ENCODE data around the gene STAT5A.
A peak's percentile ranks its signal among the peaks of the same experiment; 100 is the strongest.

The STAT5A gene

GRCh38 chr17:42347198-42347597 is 58.9 kb downstream of the STAT5A start:
- no peak overlapping the region for H3K4me2 ChIP-seq (ENCODE audit: low read length, poor library complexity, severe bottlenecking)
- H3K79me1 ChIP-seq (replicated peaks; ENCODE audit: low read length, poor library complexity, severe bottlenecking) = peaks cover 31% of the 10 kb centered on the region
- H3K4me3 ChIP-seq (ENCODE audit: insufficient read depth in 1 of 2, low read depth in 1 of 2, low read length in 2 of 2) = peak overlapping the region in 1 of 2 experiments; percentile 39
- H4K8ac ChIP-seq (ENCODE audit: low read length) = no peak overlapping the region
- no peak overlapping the region for H2BK5ac ChIP-seq (ENCODE audit: low read depth, low read length, poor library complexity, severe bottlenecking)
- no peak overlapping the region for H3K27ac ChIP-seq (ENCODE audit: low read length, poor library complexity, severe bottlenecking)
- no peak overlapping the region for H2BK12ac ChIP-seq (ENCODE audit: low read length in 2 of 2)
- no peak overlapping the region for H2AK5ac ChIP-seq (ENCODE audit: low read length, severe bottlenecking)
- H2AFZ ChIP-seq (ENCODE audit: low read depth, low read length) = no peak overlapping the region
- peak; percentile 86 for DNase-seq
- peaks cover 9% of the 10 kb centered on the region for H3K4me1 ChIP-seq (ENCODE audit: control insufficient read depth, insufficient read depth, low read depth, low read length)
- no peaks in the 10 kb centered on the region for H3K27me3 ChIP-seq (ENCODE audit: control insufficient read depth in 1 of 2, insufficient read depth in 1 of 2, low read length in 2 of 2)
- H2BK120ac ChIP-seq (ENCODE audit: low read depth, low read length) = no peak overlapping the region
- no peak overlapping the region for H4K91ac ChIP-seq (ENCODE audit: low read length)
- H3K18ac ChIP-seq (ENCODE audit: low read depth in 1 of 2, low read length in 2 of 2) = no peak overlapping the region
- H3K9me3 ChIP-seq (ENCODE audit: control insufficient read depth, low read length) = no peaks in the 10 kb centered on the region
- peak overlapping the region; percentile 68 for H3K9ac ChIP-seq (ENCODE audit: low read length)
- H3K23ac ChIP-seq (ENCODE audit: low read length in 2 of 2) = no peak overlapping the region
- H3K14ac ChIP-seq (ENCODE audit: low read length in 2 of 2) = no peak overlapping the region
- H3K36me3 ChIP-seq (ENCODE audit: control insufficient read depth in 1 of 2, insufficient read depth in 2 of 2, low read depth in 1 of 2, low read length in 2 of 2) = peaks cover 24 to 52% of the 10 kb centered on the region in 2 experiments
- H2BK15ac ChIP-seq (ENCODE audit: low read depth, poor library complexity, severe bottlenecking) = no peak overlapping the region
- no peak overlapping the region for H3K4ac ChIP-seq (ENCODE audit: low read depth in 1 of 2, low read length in 2 of 2)

GRCh38 chr17:42347606-42348005 is 59.3 kb downstream of the STAT5A start:
- no peak overlapping the region for H3K4ac ChIP-seq (ENCODE audit: low read depth in 1 of 2, low read length in 2 of 2)
- H3K4me2 ChIP-seq (ENCODE audit: low read length, poor library complexity, severe bottlenecking) = no peak overlapping the region
- H3K9ac ChIP-seq (ENCODE audit: low read length) = peak overlapping the region; percentile 68
- no peaks in the 10 kb centered on the region for H3K27me3 ChIP-seq (ENCODE audit: control insufficient read depth in 1 of 2, insufficient read depth in 1 of 2, low read length in 2 of 2)
- no peak overlapping the region for H3K27ac ChIP-seq (ENCODE audit: low read length, poor library complexity, severe bottlenecking)
- H3K9me3 ChIP-seq (ENCODE audit: control insufficient read depth, low read length) = no peaks in the 10 kb centered on the region
- 89% methylated on average over 3 of the region's 3 CpGs for WGBS
- no peak overlapping the region for H3K23ac ChIP-seq (ENCODE audit: low read length in 2 of 2)
- no peak overlapping the region for H2BK15ac ChIP-seq (ENCODE audit: low read depth, poor library complexity, severe bottlenecking)
- peaks cover 6% of the 10 kb centered on the region for H3K4me1 ChIP-seq (ENCODE audit: control insufficient read depth, insufficient read depth, low read depth, low read length)
- H2BK5ac ChIP-seq (ENCODE audit: low read depth, low read length, poor library complexity, severe bottlenecking) = no peak overlapping the region
- H2AK5ac ChIP-seq (ENCODE audit: low read length, severe bottlenecking) = no peak overlapping the region
- H3K18ac ChIP-seq (ENCODE audit: low read depth in 1 of 2, low read length in 2 of 2) = no peak overlapping the region
- no peak for DNase-seq
- no peak overlapping the region for H4K91ac ChIP-seq (ENCODE audit: low read length)
- peak overlapping the region in 1 of 2 experiments; percentile 39 for H3K4me3 ChIP-seq (ENCODE audit: insufficient read depth in 1 of 2, low read depth in 1 of 2, low read length in 2 of 2)
- H3K14ac ChIP-seq (ENCODE audit: low read length in 2 of 2) = no peak overlapping the region
- peaks cover 31% of the 10 kb centered on the region for H3K79me1 ChIP-seq (replicated peaks; ENCODE audit: low read length, poor library complexity, severe bottlenecking)
- no peak overlapping the region for H4K8ac ChIP-seq (ENCODE audit: low read length)
- H2BK12ac ChIP-seq (ENCODE audit: low read length in 2 of 2) = no peak overlapping the region
- peaks cover 23 to 47% of the 10 kb centered on the region in 2 experiments for H3K36me3 ChIP-seq (ENCODE audit: control insufficient read depth in 1 of 2, insufficient read depth in 2 of 2, low read depth in 1 of 2, low read length in 2 of 2)
- no peak overlapping the region for H2BK120ac ChIP-seq (ENCODE audit: low read depth, low read length)
- H2AFZ ChIP-seq (ENCODE audit: low read depth, low read length) = no peak overlapping the region

GRCh38 chr17:42348104-42348503 is 59.8 kb downstream of the STAT5A start:
- H2BK120ac ChIP-seq (ENCODE audit: low read depth, low read length) = no peak overlapping the region
- no peak overlapping the region for H3K4ac ChIP-seq (ENCODE audit: low read depth in 1 of 2, low read length in 2 of 2)
- 98% methylated on average over 3 of the region's 3 CpGs for WGBS
- no peak overlapping the region for H3K14ac ChIP-seq (ENCODE audit: low read length in 2 of 2)
- no peak overlapping the region for H3K4me2 ChIP-seq (ENCODE audit: low read length, poor library complexity, severe bottlenecking)
- no peak overlapping the region for H2BK5ac ChIP-seq (ENCODE audit: low read depth, low read length, poor library complexity, severe bottlenecking)
- H3K27ac ChIP-seq (ENCODE audit: low read length, poor library complexity, severe bottlenecking) = no peak overlapping the region
- no peak overlapping the region for H2AK5ac ChIP-seq (ENCODE audit: low read length, severe bottlenecking)
- DNase-seq = no peak
- no peak overlapping the region for H2BK15ac ChIP-seq (ENCODE audit: low read depth, poor library complexity, severe bottlenecking)
- peak overlapping the region in 1 of 2 experiments; percentile 48 for H2BK12ac ChIP-seq (ENCODE audit: low read length in 2 of 2)
- no peak overlapping the region for H4K91ac ChIP-seq (ENCODE audit: low read length)
- H3K4me3 ChIP-seq (ENCODE audit: insufficient read depth in 1 of 2, low read depth in 1 of 2, low read length in 2 of 2) = no peak overlapping the region
- no peak overlapping the region for H3K23ac ChIP-seq (ENCODE audit: low read length in 2 of 2)
- no peak overlapping the region for H3K9ac ChIP-seq (ENCODE audit: low read length)
- H3K4me1 ChIP-seq (ENCODE audit: control insufficient read depth, insufficient read depth, low read depth, low read length) = peaks cover 5% of the 10 kb centered on the region
- no peaks in the 10 kb centered on the region for H3K27me3 ChIP-seq (ENCODE audit: control insufficient read depth in 1 of 2, insufficient read depth in 1 of 2, low read length in 2 of 2)
- no peak overlapping the region for H4K8ac ChIP-seq (ENCODE audit: low read length)
- no peak overlapping the region for H3K18ac ChIP-seq (ENCODE audit: low read depth in 1 of 2, low read length in 2 of 2)
- H3K79me1 ChIP-seq (replicated peaks; ENCODE audit: low read length, poor library complexity, severe bottlenecking) = peaks cover 30% of the 10 kb centered on the region
- no peaks in the 10 kb centered on the region for H3K9me3 ChIP-seq (ENCODE audit: control insufficient read depth, low read length)
- H2AFZ ChIP-seq (ENCODE audit: low read depth, low read length) = no peak overlapping the region
- peaks cover 23 to 42% of the 10 kb centered on the region in 2 experiments for H3K36me3 ChIP-seq (ENCODE audit: control insufficient read depth in 1 of 2, insufficient read depth in 2 of 2, low read depth in 1 of 2, low read length in 2 of 2)

- no peak overlapping the region for H4K8ac ChIP-seq (ENCODE audit: low read length)
Observed at GRCh38 chr17:42354956-42355843, 66.9 kb downstream of the STAT5A start.

More at GRCh38 chr17:42354956-42355843, 66.9 kb downstream of the STAT5A start:
- Histone ChIP-seq H3K27ac (ENCODE audit: low read length, poor library complexity, severe bottlenecking) (no peak overlapping the region), H3K14ac (ENCODE audit: low read length in 2 of 2) (no peak overlapping the region), H3K4ac (ENCODE audit: low read depth in 1 of 2, low read length in 2 of 2) (no peak overlapping the region), H2BK5ac (ENCODE audit: low read depth, low read length, poor library complexity, severe bottlenecking) (no peak overlapping the region), H3K9ac (ENCODE audit: low read length) (peak overlapping the region; percentile 9), H3K79me1 (replicated peaks; ENCODE audit: low read length, poor library complexity, severe bottlenecking) (peaks cover 13% of the 10 kb centered on the region), H2BK15ac (ENCODE audit: low read depth, poor library complexity, severe bottlenecking) (no peak overlapping the region), H2BK12ac (ENCODE audit: low read length in 2 of 2) (no peak overlapping the region), H3K9me3 (ENCODE audit: control insufficient read depth, low read length) (no peaks in the 10 kb centered on the region), H3K27me3 (ENCODE audit: control insufficient read depth in 1 of 2, insufficient read depth in 1 of 2, low read length in 2 of 2) (no peaks in the 10 kb centered on the region), H4K91ac (ENCODE audit: low read length) (no peak overlapping the region), H2AFZ (ENCODE audit: low read depth, low read length) (no peak overlapping the region), H3K4me2 (ENCODE audit: low read length, poor library complexity, severe bottlenecking) (no peak overlapping the region), H2BK120ac (ENCODE audit: low read depth, low read length) (no peak overlapping the region), H3K4me1 (ENCODE audit: control insufficient read depth, insufficient read depth, low read depth, low read length) (peaks cover 2% of the 10 kb centered on the region), H2AK5ac (ENCODE audit: low read length, severe bottlenecking) (no peak overlapping the region), H3K36me3 (ENCODE audit: control insufficient read depth in 1 of 2, insufficient read depth in 2 of 2, low read depth in 1 of 2, low read length in 2 of 2) (peaks cover 0 to 14% of the 10 kb centered on the region in 2 experiments), H3K4me3 (ENCODE audit: insufficient read depth in 1 of 2, low read depth in 1 of 2, low read length in 2 of 2) (no peak overlapping the region), H3K23ac (ENCODE audit: low read length in 2 of 2) (no peak overlapping the region), H3K18ac (ENCODE audit: low read depth in 1 of 2, low read length in 2 of 2) (no peak overlapping the region)
- DNase-seq = peak; percentile 39
- WGBS = 98% methylated on average over 3 of the region's 3 CpGs

All from mesenchymal stem cell (in vitro differentiated cells and primary cell).